Right lung (tissue), 5 donors: ENCODE measurements around the gene RNF130. TPM values are rescaled to one million over a fixed set of nuclear protein-coding genes. Genes with fewer than 3 reads are reported as not detected.

Source experiments
- DNase-seq, 2 donors: peaks; one replicate each; pipeline ENCODE4 v3.0.0-alpha.2; 2013
- polyA plus RNA-seq, 5 donors: library from polyadenylated mRNA; unstranded; fragments of 120-200 nt; gene quantifications; one replicate each; pipeline versions ENCODE4 v1.2.1 to v1.2.3, GENCODE V29; 2013; ENCODE audit warnings: inconsistent platforms in 1 of 5, low replicate concordance in 1 of 5; ENCODE audit not compliant: insufficient read length in 5 of 5, insufficient read depth in 1 of 5

RNF130 gene
- polyA plus RNA-seq, 5 donors = 67.4 to 75.8 (median 70.3) TPM

DNA sequence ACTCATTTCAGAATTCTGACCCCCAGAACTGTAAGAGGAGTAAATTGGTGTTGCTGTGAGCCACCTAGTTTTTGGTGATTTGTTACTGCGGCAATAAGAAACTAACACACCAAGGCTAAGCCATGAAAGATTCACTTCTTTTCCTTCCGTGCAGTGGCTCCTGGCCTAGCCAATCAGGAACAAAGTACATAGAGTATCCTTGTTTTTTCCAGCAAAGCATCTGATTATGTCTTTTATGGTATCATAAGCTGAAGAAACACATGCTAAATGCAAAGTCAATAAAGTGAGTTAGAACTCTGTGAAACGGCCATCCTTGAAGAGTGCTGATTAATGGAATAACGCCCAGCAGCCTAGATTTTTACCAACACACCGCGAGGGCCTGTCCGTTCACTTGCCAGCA, 11.4 kb downstream of the RNF130 start:
- DNase-seq = no peak

DNA sequence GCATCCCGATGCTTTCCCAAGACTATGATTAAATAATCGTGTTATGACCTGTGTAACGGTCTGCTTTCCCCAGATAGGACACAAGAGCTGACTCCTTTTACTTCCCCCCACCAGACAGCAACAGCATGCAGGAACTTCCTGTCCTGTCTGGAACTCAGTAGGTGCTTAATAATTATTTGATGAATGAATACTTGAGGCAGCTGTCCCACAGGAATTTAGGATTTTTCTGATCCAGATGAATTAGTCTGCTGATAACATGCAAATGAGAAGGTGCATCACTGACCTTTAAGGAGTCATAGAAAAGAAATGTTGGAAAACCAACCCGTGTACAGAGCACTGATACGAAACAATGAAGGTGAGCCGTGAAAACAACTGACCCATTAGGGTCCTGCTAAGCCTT, 12.2 kb downstream of the RNF130 start:
- no peak for DNase-seq

DNA sequence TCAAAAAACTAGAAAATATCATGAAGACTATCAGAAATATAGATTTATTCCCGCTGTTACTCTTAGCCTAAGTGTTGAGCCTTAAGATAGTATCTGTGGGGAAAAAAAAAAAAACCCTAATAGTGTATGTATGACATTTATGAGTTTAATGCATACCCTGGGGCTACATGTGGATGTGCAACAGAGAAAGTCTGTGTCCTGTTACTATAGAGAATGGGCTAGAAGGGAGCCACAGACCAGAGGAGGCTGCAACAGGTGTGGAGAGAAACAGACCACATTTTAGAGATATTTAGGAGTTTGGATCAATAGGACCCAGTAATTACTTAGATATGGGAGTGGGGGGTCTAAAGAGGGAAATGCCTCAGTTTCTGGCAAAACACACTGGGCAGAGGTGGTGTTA, 15.4 kb downstream of the RNF130 start:
- DNase-seq = no peak

DNA sequence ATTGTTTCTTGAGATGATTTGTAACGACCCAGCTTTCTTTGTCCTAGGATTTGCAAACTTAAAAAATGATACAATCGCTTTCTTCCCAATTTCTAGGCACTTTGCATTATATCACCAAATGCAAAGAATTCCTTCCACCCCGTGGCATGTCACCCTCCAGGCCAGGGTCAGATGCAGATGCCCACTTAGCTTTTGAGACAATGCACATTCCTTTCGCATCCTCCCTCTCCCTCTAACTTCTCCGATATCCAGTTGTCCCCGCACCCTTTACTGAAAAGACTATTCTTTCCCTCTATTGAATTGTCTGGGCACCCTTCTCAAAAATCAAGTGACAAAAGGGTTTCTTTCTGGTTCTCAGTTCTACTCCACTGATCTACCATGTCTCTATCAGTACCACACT, 17.3 kb downstream of the RNF130 start:
- no peak for DNase-seq

DNA sequence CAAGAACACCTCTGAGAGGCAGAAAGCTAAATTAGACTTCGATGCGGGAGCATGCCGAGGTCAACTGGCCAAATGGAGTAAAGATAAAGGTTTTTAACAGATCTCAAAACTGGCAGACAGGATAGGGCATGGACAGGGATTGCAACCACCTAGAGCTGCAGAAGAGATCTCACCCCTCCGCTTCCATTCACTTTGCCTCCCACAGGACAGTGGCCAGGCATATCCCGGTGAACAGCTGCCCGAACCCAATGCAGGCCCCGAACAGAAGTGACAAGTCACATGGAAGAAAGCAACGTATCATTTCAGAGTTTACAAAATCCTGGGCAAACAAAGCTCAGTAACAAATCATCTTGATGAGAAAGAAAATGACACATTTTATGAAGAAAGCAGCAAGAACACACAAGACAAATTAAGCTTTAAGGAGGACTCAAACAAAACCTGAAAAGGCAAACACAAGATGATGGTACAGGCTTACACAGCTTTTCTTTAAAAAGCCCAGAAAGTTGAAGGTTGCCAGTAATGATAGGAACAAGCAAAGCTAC, 18.4 kb downstream of the RNF130 start:
- no peak for DNase-seq

DNA sequence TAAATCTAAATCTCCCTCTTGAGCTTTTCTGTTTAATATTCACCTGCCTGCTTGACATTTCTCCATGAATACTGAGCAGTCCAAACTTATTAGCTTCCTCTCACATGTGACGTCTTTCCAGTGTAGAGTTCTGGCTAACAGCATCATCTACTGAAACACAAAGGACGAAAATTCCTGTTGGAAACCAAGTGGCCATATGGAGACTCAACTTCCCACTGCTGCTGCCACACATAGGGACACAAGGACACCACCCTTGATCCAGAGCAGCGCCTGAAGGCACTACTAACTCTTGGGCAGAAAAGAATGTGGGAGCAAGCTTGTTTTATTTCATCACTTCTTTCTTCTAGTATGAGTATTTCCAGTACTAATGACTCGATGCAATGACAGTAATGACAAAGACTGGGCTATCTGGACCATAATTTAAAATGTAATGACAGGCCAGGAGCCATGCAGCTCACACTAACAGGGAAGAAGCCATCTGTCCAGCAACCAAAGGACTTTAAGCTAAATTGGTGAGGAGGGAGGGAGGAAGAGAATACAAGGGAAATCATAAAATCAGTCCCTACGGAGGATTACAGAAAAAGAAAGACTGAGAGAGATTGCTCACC, 19.2 kb downstream of the RNF130 start:
- DNase-seq = no peak

DNA sequence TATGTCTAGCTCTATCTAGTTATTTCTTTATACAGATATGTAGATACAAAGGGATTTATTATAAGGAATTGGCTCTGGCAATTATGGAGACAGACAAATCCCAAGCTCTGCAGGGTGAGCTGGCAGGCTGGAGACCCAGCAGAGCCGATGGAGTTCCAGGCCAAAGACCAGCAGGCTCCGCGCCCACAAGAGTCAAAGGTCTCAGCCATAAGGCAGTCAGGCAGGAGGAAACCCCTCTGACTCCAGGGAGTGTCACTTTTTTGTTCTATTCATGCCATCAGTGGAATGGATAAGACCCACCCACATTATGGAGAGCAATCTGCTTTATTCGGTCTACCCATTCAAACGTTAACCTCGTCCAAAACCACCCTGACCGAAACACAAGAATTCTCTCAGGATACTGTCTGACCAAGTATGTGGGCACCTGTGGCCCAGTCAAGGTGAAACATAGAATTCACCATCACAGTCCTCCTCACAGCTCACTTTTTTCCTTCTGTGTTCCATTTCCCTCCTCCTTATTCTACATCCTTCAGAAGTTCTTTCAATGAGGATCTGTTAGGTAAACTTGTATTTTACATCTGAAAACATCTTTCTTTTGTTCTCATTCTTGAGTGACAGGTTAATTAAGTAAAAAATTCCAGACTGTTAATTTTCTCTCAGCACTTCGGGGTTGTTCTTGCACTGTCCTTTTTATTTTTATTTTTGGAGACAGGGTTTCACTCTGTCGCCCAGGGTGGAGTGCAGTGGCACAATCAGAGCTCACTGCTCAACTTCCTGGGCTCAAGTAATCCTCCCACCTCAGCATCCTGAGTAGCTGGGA, 21.2 kb downstream of the RNF130 start:
- no peak for DNase-seq

DNA sequence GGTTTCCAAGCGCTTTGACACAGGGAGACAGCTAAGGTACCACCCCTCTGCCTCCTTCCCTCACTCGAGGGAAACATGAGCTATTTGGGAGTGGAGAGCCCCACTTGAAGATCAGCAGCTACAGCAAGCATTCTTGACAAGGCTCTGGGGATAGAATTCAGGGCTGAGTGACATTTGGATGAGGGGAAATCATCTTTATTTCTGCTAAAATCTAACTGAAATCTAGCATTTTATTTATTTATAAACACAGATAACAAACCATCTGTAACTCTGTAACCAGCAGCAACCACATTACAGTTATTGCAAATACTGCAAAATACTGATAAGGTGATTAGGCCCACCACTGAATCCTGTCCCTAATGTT, 22.4 kb downstream of the RNF130 start:
- no peak for DNase-seq

DNA sequence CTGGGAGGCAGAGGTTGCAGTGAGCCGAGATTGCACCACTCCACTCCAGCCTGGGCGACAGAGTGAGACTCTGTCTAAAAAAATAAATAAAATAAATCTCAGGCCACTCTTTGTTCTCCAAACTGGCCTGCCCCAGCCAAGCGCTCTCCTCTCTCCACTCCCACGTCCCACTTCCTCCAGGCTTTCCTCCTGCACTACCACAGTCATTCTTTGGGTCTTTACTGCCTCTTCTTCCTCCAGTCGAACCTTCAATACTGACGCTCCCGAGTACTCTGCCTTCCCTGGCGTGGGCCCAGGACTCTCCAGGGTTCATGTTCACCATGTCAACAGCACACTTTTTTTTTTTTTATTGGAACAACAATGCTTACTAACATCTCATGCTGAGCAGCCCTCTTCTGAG, 23.9 kb downstream of the RNF130 start:
- DNase-seq = peak in 1 of 2 donors; percentile 24

DNA sequence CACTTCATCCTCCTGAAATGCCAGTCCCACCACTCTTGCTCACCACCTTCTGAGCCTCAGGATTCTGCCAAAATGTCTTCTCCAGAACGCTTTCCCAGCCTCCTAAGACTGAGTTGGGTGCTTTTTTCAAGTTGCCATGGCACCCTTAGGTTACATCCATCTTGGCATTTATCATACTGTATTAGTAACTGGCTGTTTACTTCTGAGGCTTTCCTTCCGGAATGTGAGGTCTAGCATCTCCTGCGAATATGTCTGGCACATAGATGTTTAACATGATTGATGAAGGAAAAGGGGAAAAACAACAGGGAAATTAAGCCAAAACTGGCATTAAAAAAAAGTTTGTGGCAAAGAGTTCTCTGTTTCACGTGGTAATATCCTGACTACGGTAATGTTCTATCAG, 24.9 kb downstream of the RNF130 start:
- DNase-seq = no peak

DNA sequence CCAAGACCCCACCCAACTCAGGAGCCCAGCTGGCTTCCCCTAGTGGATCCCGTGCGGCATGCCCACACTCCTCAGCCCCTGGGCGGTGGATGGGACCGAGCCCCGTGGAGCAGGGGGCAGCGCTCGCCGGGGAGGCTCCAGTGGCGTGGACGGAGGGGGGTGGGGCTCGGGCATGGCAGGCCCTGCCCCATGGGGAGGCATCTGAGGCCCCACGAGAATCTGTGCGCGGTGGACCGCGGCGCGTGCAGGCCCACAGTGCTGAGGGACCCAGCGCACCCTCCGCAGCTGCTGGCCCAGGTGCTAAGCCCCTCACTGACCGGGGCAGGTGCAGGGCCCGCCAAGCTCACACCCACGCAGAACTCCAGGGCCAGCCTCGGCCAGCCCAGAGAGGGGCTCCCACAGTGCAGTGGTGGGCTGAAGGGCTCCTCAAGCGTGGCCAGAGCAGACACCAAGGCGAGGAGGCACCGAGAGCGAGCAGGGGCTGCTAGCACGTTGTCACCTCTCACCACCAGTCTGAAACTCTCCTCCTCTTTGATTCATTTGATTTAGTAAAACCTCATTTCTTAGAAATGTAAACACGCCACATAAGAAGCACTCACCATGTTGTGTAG, 25.6 kb downstream of the RNF130 start:
- DNase-seq = no peak

DNA sequence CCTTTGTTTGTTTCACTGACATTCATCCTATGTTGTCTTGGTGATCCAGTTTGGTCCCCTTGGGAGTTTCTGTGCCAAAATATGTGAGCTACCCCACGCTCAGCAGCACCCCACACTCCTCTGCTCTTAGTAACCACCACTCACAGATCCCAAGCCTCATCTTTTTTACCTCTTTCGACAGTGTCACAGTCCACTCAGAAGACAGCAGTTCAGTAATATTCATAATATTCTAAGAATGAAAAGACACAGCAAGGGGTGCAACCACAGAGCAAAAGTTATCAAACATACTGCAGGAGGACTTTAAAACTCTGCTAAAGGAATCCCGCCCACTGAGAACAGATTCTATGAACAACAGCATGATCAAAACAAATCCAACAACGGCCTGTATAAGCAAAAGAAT, 28.2 kb downstream of the RNF130 start:
- DNase-seq = no peak

DNA sequence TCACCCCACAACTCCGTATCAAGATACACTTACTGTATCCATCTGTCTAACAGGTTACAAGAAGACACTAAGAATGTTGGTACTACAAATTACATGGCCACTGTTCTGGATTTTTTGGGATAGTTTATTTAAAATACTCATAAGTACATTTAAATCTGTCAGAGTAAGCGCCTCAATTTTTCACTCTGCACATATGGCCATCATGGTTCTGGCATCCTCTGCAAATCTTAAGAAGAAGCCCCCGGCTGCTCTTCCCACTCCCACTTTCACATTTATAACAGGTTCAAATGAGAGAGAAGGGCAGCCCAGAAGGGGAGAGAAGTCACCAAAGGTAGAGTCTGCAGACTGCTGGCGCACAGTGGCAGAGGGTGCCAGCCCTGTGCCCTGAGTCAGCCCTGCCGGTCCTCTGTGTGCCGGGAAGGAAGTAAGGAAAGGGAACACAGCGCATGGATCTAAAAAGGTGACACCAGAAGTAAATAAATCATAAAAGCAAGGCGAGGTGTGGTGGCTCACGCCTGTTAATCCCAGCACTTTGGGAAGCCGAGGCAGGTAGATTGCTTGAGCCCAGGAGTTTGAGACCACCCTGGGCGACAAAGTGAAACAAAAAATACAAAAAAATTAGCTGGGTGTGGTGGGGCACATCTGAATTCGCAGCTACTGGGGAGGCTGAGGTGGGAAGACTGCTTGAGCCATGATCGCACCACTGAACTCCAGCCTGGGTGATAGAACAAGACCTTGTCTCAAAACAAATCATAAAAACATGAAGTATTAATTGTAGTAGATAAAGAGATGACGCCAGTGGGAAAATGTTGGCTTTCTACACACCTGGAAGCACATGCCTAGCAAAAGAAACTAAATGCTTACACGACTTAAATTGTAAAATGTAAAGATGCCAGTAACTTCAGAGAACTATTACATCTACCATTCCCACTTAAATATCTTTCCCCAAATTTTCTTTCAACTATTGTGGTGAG, 30.0 kb downstream of the RNF130 start:
- no peak for DNase-seq

DNA sequence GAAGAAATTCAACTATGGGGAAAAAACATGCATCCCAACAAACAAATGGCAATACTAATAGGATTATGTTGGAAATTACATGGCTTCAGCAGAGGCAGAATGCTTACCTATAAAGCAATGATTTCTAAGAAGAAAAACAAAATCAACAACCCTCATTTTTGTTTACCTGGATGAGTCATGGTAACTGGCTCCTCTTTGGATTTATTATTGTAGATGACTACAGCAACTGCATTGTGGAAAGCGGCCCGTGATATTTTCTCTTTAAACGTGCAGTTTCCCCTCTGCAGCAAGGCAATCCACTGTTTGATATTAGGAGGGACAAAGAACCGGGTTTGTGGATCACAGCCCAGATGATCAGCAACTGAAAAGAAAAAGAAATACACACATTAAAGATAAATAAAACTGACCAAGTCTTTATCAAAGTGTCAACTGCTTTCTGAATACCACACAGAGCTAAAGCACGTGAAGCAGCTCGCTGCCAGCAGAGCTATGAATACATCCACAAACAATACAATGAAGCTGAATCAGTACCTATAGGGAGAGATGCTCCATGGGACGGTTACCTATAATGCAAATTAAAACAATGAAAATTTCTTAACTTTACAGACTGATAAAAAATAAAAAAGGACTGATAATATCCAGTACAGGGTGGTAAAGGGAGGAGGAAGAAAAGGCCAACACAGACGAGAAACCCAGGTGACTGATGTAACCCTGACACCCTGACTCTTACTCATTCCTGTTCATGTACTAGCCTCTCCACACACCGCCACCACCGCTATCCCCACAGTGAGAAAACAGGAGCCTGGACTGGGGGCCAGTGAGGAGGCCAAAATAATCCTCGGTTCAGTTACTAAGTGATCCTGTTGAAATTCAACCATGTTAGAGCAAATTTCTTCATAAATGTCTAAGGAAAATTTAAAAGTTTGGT, 31.0 kb downstream of the RNF130 start:
- no peak for DNase-seq

DNA sequence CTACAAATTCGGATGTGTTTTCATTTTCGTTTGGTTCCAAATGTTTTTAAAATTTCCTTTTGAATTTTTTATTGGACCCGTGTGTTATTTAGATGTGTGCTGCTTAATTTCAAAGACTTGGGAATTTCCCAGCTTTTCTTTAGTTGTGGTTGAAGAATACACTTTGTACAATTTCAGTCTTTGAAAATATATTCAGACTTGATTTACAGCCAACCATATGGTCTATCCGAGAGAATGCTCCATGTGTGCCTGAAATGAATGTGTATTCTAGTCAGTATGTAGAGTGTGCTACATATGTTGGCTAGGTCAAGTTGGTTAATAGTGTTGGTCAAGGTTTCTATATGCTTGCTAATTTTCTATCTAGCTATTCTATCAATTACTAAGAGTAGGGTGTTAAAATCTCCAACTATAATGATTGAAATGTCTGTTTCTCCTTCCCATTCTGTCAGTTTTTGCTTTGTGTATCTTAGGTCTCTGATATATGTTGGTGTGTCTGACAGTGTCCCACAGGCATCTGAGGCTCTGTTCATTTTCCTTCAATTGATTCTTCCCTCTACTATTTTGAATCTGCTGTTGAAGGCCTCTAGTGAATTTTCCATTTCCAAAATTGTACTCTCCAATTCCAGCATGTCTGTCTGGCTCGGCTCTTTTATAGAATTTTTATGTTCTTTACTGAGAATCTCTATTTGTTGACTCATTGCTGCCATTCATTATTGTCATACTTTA, 36.2 kb downstream of the RNF130 start:
- no peak for DNase-seq

DNA sequence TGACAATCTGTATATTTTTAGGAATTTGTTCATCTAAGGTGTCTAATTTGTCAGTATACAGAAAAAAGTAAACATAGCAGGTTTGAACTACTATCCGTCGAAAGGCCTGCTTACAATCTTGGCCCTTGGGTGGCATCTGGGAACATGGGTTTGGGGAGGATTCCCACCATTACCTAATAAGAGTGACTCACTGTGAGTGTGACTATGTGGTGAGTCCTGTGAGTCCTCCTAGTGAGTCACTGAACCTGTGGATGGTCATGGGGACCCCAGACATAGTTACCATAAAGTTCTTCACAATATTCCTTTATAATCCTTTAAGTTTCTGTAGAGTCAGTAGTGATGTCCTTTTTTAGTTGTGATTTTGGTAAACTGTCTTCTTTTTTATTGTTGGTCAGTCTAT, 37.0 kb downstream of the RNF130 start:
- DNase-seq = no peak

DNA sequence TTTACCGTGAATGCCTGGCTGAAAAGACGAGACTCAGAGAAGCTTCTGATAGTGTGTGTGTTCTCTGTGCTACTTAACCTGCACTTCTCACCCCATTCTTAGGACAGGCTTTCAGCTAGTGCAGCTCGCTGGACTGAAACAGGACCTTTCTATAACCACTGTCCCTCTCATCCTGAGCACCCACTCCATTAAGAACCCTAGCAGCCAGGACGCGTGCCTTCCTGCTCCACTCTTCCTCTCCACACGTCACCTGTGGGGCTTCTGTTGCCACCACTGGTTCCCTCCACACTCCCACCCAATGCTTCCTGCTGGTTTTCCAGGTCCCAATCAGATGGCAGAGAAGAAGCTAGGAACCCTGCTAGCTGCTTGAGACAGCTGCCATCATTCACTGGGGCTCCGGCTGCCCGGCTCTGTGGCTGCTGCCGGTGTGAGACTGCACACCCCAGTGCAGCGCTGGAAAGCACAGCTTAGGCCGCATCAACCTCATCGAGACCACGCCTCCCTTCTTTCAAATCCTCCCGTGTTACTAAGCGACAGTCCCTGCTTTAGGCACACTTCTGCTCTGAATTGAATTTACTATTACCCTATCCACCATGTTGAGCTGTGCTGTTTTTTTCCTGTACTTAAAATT, 44.0 kb downstream of the RNF130 start:
- DNase-seq = no peak

DNA sequence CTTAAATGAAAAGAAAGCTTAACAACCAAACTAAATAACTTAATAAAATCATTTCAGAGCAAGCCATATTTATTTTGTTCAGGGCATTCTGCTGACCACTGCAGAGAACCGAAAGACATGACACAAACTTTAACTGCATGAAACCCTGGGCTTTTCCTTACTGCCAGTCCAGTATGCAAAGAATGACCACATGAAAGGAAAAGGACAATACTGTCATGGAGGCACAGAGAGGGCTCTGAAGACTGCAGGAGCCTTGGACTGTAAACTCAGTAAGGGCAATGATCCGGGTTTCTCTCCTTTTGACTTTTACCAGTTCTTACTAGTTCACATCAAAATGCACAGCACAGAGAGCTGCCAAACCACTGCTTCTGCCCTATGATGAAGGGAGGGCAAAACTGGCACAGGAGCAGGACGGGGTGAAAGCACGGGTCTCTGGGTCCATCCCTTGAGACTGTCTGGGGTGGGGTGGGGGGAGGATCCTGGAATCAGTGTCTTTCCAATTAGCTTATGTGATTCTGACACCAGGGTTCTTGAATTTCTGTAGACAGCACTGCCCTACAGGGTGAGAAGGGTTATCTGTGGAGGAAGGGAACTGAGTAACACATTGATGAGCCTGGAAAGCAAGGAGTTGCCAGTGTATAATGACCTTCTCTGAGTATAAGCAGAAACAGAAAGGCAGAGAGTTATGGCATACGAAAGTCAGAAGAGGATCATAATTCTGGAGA, 44.7 kb downstream of the RNF130 start:
- DNase-seq = no peak

DNA sequence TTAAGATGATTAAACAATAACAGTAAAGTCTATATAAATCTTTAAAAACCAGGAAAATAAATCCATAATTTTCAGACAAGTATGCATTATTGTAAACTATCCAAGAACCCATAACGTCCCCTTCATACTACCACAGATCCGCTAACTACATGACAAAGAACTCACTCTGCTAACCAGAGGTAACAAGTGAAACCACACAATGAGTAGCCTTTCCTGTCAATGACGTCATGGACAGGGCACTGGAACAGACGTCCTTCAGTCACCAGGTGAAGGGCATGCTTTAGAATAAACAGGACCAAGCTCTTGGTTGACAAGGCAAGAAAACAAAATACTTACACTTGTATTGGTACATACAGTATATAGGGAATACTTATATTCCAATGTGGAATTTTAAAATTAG, 45.2 kb downstream of the RNF130 start:
- peak in 1 of 2 donors; percentile 7 for DNase-seq
